ENCODE results near the gene TMEM272.

TMEM272 gene

GRCh38 chr13:51844862-51845573, at the start of gene TMEM272:
TMEM272 (minus strand) TSS chr13:51845177; CDS start chr13:51838530, 6,647 bp downstream.
- DNase-seq (ENCODE audit: low read depth): no peak

- DNase-seq (ENCODE audit: low read depth): peak; percentile 2
Measured at GRCh38 chr13:51894239-51894638, 49.3 kb upstream of the TMEM272 start.

GRCh38 chr13:51892657-51893056, 47.7 kb upstream of the TMEM272 start:
- no peak for DNase-seq (ENCODE audit: low read depth)

GRCh38 chr13:51887468-51887867, 42.5 kb upstream of the TMEM272 start:
- DNase-seq (ENCODE audit: low read depth): no peak

GRCh38 chr13:51885651-51886050, 40.7 kb upstream of the TMEM272 start:
- no peak for DNase-seq (ENCODE audit: low read depth)

GRCh38 chr13:51883226-51883600, 38.2 kb upstream of the TMEM272 start:
- DNase-seq (ENCODE audit: low read depth): no peak

GRCh38 chr13:51882570-51883225, 37.7 kb upstream of the TMEM272 start:
- DNase-seq (ENCODE audit: low read depth): no peak

- no peak for DNase-seq (ENCODE audit: low read depth)
Measured at GRCh38 chr13:51881296-51881695, 36.3 kb upstream of the TMEM272 start.

- no peak for DNase-seq (ENCODE audit: low read depth)
Measured at GRCh38 chr13:51879133-51879532, 34.2 kb upstream of the TMEM272 start.

- no peak for DNase-seq (ENCODE audit: low read depth)
Measured at GRCh38 chr13:51874651-51875050, 29.7 kb upstream of the TMEM272 start.

- DNase-seq (ENCODE audit: low read depth): no peak
Measured at GRCh38 chr13:51873837-51874236, 28.9 kb upstream of the TMEM272 start.

GRCh38 chr13:51873117-51873798, 28.3 kb upstream of the TMEM272 start:
- DNase-seq (ENCODE audit: low read depth): no peak

GRCh38 chr13:51870616-51871015, 25.6 kb upstream of the TMEM272 start:
- no peak for DNase-seq (ENCODE audit: low read depth)

- DNase-seq (ENCODE audit: low read depth): no peak
Measured at GRCh38 chr13:51869916-51870315, 24.9 kb upstream of the TMEM272 start.

- no peak for DNase-seq (ENCODE audit: low read depth)
Measured at GRCh38 chr13:51867062-51867461, 22.1 kb upstream of the TMEM272 start.

GRCh38 chr13:51865838-51866237, 20.9 kb upstream of the TMEM272 start:
- no peak for DNase-seq (ENCODE audit: low read depth)

- no peak for DNase-seq (ENCODE audit: low read depth)
Measured at GRCh38 chr13:51862957-51863356, 18.0 kb upstream of the TMEM272 start.

- DNase-seq (ENCODE audit: low read depth): no peak
Measured at GRCh38 chr13:51861723-51862300, 16.8 kb upstream of the TMEM272 start, which contains the start of gene CCDC70. CCDC70 (plus strand) TSS chr13:51861969; CDS start chr13:51865412, 3,443 bp downstream.

- no peak for DNase-seq (ENCODE audit: low read depth)
Measured at GRCh38 chr13:51858433-51859247, 13.7 kb upstream of the TMEM272 start.

- DNase-seq (ENCODE audit: low read depth): no peak
Measured at GRCh38 chr13:51856998-51857397, 12.0 kb upstream of the TMEM272 start.

- DNase-seq (ENCODE audit: low read depth): no peak
Measured at GRCh38 chr13:51856027-51856736, 11.2 kb upstream of the TMEM272 start.
